Islet precursor cell (in vitro differentiated cells): Measurements from ENCODE around the gene UNC93B1.
"Not testable (repeated sequence)": the region's sequence is repeated elsewhere in the genome, so short reads cannot be mapped to it uniquely, and the experiment has no call there.

ENCODE experiments used
- DNase-seq: peaks from one replicate; pipeline ENCODE4 v3.0.0-alpha.2; 2018

Gene UNC93B1

DNA sequence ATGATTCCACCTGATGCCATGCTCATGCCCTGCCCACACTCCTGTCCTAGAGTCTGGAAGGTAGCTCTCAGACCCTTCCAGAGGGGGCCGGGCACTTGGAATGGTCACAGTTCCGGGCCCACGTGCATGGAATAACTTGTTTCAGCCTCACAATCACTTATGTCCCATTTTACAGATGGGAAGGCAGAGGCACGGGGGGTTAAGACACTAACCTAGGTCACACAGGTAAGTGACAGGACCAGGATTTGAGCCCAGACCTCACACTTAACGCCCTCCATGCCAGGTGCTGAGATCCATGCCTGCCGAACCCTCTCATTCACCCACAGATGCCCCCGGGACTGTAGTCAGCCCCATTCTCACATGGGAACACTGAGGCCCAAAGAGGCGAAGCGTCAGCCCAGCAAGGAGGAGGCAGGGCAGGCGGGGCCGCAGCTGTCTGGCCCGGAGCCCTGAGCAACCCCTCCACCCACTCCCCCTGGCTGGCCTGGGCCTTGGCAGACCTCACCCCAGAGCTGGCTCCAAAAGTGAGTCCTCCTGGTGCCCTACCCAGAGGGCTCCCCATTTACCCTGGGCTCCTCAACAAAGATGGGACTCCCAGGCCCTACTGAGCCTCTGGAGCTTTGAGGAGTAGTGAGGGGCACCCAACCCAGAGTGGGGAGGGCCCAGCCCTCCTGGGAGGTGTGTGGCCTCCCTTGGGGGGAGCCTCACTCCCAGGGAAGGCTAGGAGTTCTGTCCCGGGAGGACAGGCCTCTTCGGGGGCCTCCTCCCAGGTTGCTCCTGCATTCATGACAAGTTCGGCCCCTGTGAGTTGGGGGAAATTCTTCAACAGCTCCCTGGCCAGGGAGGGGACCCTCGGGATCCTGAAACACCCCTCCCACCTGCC lies 3.8 kb upstream of the UNC93B1 start:
- DNase-seq, result no peak

DNA sequence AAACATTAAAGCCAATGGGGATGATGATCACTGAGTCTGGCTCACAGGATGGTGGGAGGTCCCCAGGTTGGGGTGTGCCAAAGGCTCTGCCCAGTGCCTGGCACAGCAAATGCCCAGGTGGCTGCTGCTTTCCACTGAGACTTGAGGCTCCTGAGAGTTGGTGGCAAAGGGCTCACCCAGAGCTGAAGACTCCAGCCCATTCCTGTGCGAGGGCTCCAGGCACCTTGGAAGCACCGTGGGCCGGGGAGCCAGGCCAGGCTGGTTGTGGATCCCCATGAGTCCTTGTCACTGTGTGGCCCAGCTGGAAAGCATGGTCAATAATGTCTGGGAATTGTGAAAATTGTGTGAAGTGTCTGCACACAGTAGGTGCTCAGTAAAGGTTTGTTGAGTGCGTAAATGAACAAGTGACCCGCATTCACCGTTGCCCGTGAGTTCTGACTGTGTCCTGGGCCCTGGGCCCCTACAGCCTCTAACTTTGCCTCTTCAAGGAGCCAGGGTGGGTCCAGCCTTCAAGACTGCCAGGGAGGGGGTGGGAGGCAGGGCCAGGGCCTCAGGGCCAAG lies 2.8 kb upstream of the UNC93B1 start:
- DNase-seq, result no peak

DNA sequence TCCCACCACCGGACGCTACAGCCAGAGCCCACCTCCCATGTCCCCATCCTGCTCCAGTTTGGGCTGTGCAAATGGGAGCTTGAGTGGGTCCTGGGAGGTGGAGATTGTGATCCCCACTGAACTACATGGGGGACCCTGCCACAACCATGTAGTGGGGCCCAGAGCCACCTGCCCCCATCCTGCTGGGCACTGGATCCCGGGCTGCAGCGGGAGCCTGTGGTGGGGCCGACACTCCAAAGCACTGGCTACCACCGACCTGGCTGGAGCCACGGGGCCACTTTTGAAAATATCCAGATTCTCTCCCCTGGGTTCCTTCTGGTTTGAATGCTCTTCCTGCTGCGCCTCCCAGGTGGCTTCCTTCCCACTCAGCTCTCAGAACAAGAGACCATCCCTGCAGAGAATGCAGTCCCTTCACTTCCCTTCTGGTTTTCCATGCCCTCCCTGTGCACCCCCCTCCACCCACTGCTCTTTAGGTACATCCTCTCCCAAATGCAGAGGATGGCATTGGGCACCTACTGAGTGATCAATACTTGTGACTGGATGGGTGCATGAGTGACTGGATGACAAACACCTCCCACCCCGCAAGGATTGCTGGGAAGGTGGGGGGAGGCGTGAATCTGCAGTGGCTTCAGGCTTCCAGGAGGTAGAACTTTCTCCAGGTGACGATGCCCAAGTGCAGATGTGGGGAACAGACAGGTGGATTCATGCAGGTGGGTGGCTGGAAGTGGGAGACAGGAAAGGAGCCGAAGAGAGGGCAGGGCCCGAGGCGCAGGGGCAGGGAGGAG lies 846 bp upstream of the UNC93B1 start:
- DNase-seq, result no peak

DNA sequence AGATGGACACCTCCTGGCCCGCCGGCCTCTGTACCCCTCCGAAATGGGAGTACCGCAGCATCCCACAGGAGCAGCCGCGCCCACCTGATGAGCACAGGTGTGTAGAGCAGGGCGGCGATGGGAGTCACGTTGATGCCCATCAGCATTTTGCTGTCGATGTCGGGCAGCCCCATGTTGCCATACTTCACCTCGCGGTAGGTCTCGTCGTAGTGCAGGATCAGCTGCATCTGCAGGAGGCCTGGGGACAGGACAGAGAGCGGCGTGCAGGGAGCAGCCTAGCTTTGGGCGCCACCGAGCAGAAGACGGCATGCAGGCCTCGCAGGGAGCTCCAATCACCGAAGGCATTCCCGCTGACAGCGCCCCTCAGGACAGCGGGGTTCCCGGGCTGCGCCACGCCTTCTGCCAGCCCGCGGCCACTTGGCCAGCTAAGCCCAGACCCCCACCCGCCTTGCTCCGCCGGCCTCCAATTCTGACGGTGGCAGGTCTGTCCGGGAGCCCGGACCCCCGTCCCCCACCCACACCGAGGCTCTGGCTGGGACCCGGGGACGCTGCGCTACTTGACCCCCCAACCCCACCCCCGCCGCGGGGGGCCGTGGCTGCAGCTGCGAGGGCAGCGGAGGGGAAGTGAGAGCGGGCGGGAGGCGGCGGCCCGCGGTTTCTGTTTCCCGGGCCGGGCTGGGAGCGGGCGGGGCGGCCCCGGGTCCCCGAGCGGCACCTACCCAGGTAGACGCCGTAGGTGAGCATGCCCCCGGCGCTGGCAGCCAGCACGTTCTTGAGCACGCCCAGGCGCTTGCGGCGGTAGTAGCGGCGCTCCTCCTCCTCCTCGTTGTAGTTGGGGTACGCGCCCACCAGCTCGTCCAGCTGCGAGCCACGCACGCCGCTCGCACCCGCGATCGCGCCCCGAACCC lies 705 bp downstream of the UNC93B1 start:
- DNase-seq, result peak; percentile 67

DNA sequence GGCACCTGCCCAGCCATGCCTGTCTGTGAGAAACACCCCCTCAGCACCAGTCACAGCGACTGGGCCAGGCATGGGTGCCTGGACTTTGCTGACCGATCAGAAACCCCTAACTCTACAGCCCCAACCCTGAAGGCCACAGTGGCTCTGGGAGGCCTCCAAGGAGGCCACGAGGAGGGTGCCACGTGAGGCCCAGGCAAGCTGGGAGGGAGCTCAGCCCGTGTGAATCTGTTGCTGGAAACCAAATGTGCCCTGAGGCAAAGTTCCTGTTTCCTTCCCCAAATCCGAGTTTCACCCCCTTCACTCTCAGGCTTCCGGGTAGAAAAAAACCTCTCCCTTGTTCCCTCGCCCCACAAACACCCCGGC lies 1.3 kb downstream of the UNC93B1 start:
- DNase-seq, result no peak

DNA sequence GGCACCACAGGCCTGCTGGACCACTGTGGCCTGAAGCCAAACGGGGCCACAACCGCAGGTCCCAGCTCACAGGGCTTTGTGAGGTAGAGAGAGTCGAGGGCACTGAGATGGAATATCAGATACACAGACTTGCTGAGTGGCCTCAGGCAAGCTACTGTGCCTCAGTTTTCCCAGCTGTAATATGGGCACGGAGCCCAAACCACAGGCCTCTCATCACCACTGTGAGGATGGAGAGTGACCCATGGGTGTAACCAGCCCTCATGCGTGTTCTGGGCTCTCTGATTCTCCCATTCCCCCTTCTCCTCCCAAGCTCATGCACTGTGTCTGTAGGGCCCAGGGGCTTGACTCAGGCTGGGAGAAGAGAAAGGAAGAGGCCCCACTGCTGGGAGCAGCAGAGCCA lies 4.2 kb downstream of the UNC93B1 start:
- no peak for DNase-seq

DNA sequence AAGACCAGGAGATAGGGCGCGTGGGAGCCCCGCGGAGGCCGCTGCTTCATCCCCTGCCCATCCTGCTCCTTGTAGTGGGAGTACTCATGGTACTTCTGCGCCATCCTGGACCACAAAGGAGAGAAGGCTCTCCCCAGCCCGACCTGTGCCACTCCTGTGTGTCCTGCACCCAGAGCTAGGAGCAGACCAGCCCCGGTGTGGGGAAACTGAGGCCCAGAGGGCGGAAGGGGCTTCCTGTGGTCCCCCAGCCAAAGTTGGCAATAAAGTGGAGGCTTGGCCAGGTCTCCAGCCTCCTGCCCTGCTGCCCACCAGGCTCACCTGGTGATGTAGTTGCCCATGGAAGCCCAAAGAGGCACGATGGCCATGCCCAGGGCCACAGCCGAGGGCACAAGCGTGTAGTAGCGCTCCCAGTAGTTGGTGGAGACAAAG lies 4.7 kb downstream of the UNC93B1 start:
- no peak for DNase-seq

DNA sequence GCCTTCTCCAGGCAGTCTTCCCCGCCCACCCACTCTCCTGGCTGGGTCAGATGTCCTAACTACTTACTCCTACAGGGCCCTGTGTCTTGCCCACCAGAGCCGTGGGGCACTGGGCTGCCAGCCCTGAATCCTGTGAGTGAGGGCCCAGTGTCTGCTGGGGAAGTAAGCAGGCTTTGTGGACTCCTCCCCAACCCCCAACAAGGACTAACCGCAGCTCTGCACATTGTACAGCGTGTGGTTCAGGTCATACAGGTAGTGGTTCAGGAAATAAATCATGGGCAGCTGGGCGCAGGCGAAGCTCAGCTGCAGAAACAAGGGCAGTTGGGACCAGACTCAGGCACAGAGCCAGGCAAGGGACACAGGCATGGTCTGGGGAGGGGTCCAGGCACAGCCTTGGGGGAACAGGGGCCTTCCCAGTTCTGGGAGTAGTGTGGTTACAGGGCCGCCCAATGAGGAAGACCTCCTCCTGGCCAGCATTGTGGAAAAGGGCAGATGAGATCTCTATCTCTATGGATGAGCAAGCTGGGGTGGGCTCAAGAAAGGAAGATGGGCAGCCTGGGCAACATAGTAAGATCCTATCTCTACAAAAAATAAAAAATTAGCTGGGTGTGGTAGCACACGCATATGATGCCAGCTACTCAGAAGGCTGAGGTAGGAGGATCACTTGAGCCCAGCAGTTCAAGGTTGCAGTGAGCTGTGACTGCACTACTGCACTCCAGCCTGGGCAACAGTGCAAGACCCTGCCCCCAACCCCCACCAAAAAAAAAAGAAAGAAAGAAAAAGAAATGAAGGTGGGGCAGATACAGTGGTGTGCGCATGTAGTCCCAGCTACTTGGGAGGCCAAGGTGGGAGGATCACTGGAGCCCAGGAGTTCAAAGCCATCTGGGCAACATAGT lies 5.5 kb downstream of the UNC93B1 start:
- DNase-seq, result peak; percentile 47

DNA sequence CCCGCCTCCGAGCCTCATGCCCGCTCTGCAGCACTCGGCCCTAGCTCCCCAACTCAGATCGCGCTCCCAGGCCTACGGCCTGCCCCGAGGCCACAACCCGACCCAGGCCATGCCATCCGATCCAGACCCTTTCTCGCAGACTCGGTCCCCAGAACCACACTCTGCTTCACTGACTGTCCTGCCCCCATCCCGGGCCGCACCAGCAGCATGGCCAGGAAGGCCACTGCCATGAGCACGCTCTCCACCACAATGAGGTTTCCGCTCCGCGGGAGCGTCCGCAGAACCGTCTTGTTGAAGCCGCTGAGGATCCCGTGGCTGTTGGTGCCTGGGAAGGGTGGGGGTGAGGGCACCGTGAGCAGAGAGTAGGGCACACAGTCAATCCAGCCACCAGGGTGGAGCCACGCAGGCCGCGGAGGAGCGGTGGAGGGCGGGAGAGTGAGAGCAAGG lies 6.4 kb downstream of the UNC93B1 start:
- peak; percentile 45 for DNase-seq

DNA sequence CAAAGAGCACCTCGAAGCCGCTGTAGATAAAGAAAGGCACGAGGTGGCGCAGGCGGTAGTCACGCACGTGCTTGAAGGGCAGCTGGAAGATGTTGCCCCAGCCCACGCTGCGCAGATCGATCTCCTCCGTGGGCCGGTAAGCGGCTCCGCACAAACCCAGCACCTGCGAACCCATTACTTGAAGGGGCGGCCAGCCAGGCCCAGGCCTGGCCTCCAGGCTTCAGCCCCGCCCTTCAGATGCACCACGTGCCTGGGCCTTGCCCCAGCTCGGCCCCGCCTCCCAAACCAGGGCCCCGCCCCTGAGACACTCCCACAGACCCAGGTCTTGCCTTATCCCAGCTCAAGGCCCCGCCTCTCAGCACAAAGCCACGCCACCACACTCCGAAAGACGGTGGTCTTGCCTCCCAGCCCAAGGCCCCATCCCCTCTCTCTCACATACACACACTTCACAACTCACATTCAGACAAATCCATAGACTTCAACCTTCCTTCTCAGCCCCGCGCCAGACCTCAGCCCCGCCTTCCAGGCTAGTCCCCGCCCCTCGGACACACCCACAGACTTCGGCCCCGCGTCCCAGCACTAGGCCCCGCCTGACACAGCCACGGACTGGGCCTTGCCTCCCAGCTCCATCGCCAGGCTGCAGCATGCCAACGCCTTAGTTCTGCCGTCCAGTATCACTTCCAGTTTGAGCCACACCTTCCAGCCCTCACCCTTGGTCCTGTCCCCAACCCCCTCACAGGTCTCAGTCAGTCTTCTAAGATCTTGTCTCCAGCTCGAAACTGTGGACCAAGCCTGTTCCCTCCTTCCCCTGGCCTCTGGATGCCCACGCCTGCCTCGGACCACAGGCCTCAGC lies 7.0 kb downstream of the UNC93B1 start:
- DNase-seq, result peak; percentile 89

DNA sequence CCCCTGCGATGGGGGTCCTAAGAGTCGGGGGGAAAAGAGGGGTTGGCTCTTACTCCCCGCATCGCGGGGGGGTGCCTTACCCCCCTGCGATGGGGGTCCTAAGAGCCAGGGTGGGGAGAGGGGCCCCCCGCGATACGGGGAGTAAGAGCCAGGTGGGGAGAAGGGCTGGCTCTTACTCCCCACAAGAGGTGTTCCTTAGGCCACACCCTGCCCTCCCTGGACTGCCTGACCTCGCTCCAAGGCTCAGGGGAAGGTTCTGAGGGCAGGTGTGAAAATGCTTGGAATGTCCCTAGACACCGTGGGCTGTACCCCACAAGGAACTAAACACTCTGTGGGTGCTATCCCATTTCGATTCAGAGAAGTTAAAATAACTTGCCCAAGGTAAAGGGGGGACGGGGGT lies 7.8 kb downstream of the UNC93B1 start:
- no peak for DNase-seq

DNA sequence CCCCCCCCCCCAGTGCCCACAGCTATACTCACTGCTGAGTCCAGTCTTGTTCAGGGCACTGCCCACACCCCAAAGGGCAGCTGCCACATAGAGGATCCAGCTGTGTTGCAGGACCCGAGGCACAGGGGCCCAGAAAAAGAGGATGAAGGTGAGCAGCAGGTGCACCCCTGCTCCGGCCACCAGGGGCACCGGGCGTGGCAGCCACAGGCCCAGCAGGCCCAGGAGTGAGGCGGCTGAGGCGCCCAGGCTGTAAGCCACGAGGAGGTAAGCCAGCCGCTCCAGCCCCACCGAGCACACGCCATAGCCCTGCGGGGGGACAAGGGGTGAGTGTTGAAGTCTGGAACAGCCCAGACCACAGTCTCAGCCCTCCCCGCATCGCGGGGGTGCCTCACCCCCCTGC lies 8.3 kb downstream of the UNC93B1 start:
- not testable (repeated sequence) for DNase-seq

DNA sequence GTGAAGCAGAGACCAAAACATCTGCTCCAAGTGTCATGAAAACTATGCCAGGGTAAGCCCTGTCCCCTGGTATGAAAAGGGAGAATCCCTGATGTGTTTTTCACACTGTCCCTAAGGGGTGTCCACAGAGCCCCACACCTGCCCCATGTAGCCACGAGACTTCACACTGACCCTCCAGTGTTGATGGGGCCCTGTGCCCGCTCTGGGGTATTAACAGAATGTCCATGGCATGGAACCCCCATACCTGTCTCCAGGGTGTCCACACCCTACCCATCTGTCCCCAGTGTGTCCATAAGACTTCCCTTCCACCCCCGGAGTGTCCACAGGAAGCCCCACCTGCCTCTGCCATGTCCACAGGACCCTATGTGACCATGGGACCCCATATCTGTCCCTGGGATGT lies 8.8 kb downstream of the UNC93B1 start:
- DNase-seq, result not testable (repeated sequence)

DNA sequence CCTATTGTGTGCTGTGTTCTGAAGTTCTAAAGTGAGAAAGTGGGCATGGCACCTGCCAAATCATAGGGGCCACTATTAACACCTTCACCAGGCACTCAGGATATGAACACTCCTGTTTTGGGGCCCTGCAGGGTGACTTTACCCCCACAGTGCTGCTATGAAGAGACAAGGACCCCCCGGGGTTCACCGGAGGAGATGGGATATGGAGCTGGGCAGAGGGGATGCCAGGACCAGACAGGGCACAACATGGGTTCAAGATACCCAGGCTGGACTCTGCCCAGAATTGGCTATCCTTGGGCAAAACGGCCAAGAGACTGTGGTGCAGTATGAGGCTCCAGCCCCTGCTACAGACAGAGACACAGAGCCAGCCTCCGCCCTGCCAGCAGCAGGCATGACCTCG lies 9.5 kb downstream of the UNC93B1 start:
- not testable (repeated sequence) for DNase-seq

DNA sequence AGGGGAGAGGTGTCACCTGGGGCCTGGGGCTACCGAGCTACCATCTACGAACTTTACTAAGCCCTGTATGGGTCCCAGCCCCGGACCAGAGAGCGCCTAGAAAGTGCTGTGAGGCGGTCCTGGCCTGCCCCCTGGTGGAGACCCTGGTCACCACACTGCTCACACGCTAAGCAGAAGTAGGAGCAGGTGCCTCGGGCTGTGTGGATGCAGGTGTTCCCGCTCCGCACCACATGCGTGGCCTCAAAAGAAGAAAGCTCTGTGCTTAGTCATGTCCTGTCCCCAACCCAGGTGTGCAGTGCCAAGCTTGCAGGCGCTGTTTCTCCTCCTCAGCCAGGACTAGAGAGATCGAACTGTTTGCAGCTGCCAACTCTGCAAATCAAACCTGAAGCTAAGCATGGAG lies 10.1 kb downstream of the UNC93B1 start:
- DNase-seq, result peak; percentile 78

DNA sequence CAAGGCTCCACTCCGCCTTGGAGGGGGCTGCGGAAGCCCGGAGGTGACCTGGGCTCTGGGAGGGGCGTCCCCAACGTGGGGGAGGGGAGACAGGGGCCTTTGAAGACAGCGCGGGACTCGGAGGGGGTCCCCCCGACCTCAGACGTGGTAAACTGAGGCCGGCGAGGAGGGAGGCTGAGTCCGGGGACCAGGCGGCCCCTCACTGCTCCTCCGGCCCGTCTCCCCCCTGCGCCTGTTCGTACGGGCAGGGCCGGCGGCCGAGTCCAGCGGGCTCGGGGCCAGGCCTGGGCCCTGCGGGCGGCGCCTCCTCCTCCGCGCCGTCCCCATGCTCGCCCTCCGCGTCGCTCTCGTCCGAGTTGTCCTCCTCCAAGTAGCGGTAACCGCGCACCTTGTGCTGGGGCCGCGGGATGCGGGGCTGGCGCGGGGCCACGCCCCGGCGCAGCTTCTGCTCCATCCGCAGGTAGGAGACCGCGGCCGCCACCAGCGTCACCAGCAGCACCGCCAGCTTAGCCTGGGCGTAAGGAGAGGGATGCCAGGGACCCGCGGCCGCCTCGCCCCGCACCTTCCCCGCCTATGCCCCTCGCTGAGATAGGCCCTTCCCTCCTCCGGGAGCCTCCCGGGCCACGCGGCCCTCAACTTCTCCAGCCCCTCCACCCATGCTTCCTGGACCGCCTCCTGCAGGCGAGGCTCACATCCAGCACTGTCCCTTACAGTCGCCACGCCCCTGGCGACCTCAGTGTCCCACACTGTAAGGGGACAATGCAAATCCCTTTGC lies 12.4 kb downstream of the UNC93B1 start:
- not testable (repeated sequence) for DNase-seq

DNA sequence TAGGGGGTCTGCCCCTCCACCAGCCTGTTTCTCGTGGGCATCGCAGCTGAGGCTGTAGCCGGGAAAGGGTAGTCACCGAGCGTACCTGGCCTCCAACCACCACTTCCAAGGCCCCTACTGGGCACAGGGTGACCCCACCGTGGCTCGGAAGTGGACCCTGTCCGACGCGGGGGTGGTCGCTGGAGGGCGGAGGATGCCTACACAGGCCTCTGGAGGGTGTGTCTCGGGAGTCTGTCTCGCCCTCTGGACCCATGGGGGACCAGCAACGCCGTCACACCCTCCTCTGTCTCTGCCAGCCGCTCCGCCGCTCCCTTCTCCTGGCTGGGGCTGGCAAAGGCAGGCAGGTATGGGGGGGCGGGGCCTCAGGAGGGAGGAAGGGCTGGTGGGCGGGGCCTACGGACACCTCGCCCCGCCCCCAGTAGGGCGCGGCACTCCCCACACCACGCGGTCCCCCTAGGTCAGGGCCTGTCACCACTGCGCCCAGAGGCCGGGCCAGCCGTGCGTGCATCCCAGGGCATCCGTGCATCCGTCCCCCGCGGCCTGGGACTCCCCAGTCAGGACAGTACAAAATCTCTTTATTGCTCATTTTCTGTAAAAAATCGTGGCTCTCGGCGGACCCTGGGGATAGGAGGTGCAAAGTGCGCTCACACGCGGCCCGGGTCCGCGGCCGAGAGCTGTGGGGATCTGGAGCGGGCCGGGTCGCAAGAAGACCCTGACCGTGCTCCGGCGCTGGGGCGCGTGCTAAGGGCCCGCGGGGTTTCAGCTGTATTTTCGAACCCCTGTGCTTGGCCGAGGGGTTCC lies 13.2 kb downstream of the UNC93B1 start:
- peak; percentile 73 for DNase-seq

DNA sequence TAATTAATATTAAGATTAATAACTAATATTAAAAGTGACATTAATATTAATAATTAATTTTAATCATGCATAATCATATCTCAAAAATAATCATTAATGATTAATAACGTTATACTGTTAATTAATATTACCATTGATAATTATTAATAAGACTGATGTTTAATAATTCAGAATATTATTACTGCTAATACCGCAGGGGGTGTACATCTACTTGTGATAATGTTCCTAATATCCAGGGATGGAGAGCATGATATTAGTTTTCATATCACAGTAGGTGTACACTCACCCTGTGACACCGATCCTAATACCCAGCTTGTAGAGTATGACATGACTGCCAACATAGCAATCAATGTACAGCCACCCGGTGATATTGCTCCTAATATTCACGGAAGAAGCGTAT lies 18.6 kb downstream of the UNC93B1 start:
- not testable (repeated sequence) for DNase-seq

DNA sequence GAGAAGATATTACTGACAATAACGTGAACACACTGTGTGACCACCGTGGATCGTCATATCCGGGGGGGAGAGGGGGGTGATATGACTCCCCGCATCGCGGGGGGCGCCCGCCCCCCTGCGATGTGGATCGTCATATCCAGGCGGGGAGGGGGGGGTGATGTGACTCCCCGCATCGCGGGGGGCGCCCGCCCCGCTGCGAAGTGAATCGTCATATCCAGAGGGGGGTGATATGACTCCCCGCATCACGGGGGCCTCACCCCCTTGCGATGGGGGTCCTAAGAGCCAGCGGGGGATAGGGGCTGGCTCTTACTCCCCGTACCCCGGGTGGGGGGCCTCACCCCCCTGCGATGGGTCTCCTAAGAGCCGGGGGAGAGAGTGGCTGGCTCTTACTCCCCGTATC lies 19.9 kb downstream of the UNC93B1 start:
- no peak for DNase-seq
